Epithelial cell of esophagus (primary cell): ENCODE measurements around the gene NUDT16L1.

Experiments used
- DNase-seq: peaks from one replicate; pipeline ENCODE4 v3.0.0; 2010; ENCODE audit warnings: low read depth
- H3K4me3 ChIP-seq: 2 replicates; pipeline ENCODE4 v1.5.1; 2011; ENCODE audit warnings: mild to moderate bottlenecking, low read length, control low read depth
- CTCF ChIP-seq: IDR thresholded peaks from 2 replicates; pipeline ENCODE4 v1.5.1; 2011; ENCODE audit warnings: low read depth, mild to moderate bottlenecking, low read length, control low read depth, inconsistent platforms; ENCODE audit not compliant: insufficient read depth; ENCODE audit errors: missing control alignments

Gene NUDT16L1

GRCh38 chr16:4683255-4684057 is 9.9 kb upstream of the NUDT16L1 start:
- TF ChIP-seq CTCF = no peak
- no peak overlapping the region for H3K4me3 ChIP-seq
- no peak for DNase-seq

- no peak for DNase-seq
- no peak for TF ChIP-seq CTCF
Measured at GRCh38 chr16:4684058-4684715, 9.2 kb upstream of the NUDT16L1 start.

GRCh38 chr16:4684763-4685162 is 8.6 kb upstream of the NUDT16L1 start:
- peak; percentile 47 for DNase-seq
- no peak for TF ChIP-seq CTCF
- H3K4me3 ChIP-seq = no peak overlapping the region

More at GRCh38 chr16:4684058-4684715, 9.2 kb upstream of the NUDT16L1 start:
- H3K4me3 ChIP-seq = no peak overlapping the region

GRCh38 chr16:4685292-4685691 is 8.1 kb upstream of the NUDT16L1 start:
- no peak overlapping the region for H3K4me3 ChIP-seq
- no peak for DNase-seq
- TF ChIP-seq CTCF = no peak

GRCh38 chr16:4685776-4686496 is 7.4 kb upstream of the NUDT16L1 start:
- H3K4me3 ChIP-seq = no peak overlapping the region
- TF ChIP-seq CTCF = no peak
- DNase-seq = no peak

GRCh38 chr16:4686497-4687210 is 6.7 kb upstream of the NUDT16L1 start:
- no peak overlapping the region for H3K4me3 ChIP-seq
- TF ChIP-seq CTCF = no peak
- DNase-seq = no peak
